ENCODE measurements around the gene SMC1A. TPM values are rescaled to one million over a fixed set of nuclear protein-coding genes. Genes with fewer than 3 reads are reported as not detected.

Gene SMC1A
- total and polyA plus RNA-seq, 2 of the 8 experiments (the other 6 are each of a cell fraction or from before 2014, with no cell fraction given): 22.2 to 98.1 TPM

DNA sequence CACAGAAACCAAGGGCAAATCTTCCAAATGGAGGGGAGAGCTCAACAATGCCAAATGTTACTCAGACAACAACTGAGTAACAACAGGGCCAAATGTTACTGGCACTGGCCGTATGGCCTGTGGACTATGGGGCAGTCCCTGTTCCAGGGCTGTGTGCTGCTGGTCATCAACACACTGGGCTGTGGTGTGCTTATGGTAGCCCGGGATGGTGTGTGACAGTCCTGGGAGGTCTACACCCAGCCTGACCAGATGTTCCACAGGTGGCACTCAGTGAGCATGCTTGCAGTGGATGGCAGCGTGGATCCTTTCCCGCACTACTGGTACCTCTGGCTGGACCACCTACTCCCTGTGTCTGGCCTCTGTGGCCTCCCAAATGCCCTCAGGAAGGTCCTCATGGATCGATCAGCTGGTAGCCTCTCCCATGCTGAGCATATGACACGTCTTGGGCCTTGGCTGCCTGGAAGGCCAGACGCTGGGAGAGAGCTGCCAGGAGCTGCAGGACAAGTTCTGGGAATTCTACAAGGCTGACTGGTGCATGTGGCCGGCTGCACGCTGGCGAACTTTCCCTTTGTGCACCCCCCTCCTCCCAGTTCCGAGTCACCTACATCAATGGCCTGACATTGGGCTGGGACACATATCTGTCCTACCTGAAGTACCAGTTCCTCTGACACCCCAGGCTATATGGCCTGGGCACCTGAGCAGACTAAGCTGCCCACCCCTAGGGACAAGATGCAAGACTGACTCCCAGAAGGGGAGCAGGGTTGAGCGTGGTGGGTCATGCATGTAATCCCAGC is 81.4 kb downstream of the SMC1A start:
- Histone ChIP-seq H3K9me3 (ENCODE audit: insufficient read depth in 2 of 2, low read depth in 1 of 2, low read length in 1 of 2) (no peaks in the 10 kb centered on the region), H3K36me3 (ENCODE audit: control insufficient read depth in 2 of 4, insufficient read depth in 4 of 4, low read length in 3 of 4) (no peaks in the 10 kb centered on the region), H3K23ac (ENCODE audit: insufficient read length) (no peak overlapping the region), H2BK5ac (ENCODE audit: low read depth, low read length) (no peak overlapping the region), H4K91ac (replicated peaks; ENCODE audit: insufficient read length, low read length) (no peak overlapping the region), H3K4me1 (replicated peaks in 1 of 4; ENCODE audit: control insufficient read depth in 3 of 4, insufficient read depth in 4 of 4, low read length in 3 of 4) (no peaks in the 10 kb centered on the region), H3K14ac (ENCODE audit: insufficient read length) (no peak overlapping the region), H3K18ac (ENCODE audit: extremely low read depth, low read length) (no peak overlapping the region), H4K5ac (ENCODE audit: insufficient read length, low read depth, low read length) (no peak overlapping the region), H4K20me1 (replicated peaks in 1 of 2; ENCODE audit: control insufficient read depth in 1 of 2, insufficient read depth in 2 of 2, low read length in 2 of 2) (no peaks in the 10 kb centered on the region), H3K79me2 (ENCODE audit: control insufficient read depth in 1 of 2, insufficient read depth in 2 of 2, low read length in 2 of 2) (no peaks in the 10 kb centered on the region), H3K79me1 (ENCODE audit: low read depth, low read length) (no peaks in the 10 kb centered on the region), H3K4me2 (ENCODE audit: insufficient read depth in 1 of 2, low read depth in 2 of 2, low read length in 2 of 2) (no peak overlapping the region), H3K56ac (replicated peaks; ENCODE audit: insufficient read length, low read depth, low read length) (no peak overlapping the region), H3K27ac (ENCODE audit: low read depth, low read length) (no peak overlapping the region), H2BK20ac (ENCODE audit: low read length) (no peak overlapping the region), H2BK12ac (ENCODE audit: low read depth, low read length) (no peak overlapping the region), H3K27me3 (replicated peaks in 1 of 4; ENCODE audit: control insufficient read depth in 3 of 4, extremely low read depth in 1 of 4, insufficient read depth in 3 of 4, low read length in 3 of 4) (no peaks in the 10 kb centered on the region), H2BK120ac (replicated peaks; ENCODE audit: low read depth, low read length) (no peak overlapping the region), H3K9ac (replicated peaks in 1 of 4; ENCODE audit: extremely low read depth in 1 of 4, low read depth in 3 of 4, low read length in 3 of 4) (no peak overlapping the region), H3K4me3 (ENCODE audit: extremely low read depth in 1 of 4, insufficient read depth in 2 of 4, low read depth in 3 of 4, low read length in 4 of 4) (no peak overlapping the region), H4K8ac (ENCODE audit: extremely low read depth, insufficient read depth, low read length) (no peak overlapping the region), H2AFZ (ENCODE audit: low read length) (0 out of 2 replicates have a peak overlapping the region, but pooled peaks have one; percentile 13), H2AK5ac (ENCODE audit: low read depth, low read length) (no peak overlapping the region), H3K4ac (replicated peaks; ENCODE audit: insufficient read length, low read depth, low read length) (no peak overlapping the region), H2BK15ac (ENCODE audit: low read length) (no peak overlapping the region), H3K23me2 (ENCODE audit: low read depth, low read length) (no peaks in the 10 kb centered on the region)
- DNase-seq (ENCODE audit: low read depth in 1 of 2, low spot score in 2 of 2) (no peak), FAIRE-seq (no peak)
- TF ChIP-seq GABPA (IDR thresholded peaks at IDR 0.05; ENCODE audit: borderline replicate concordance, insufficient read depth, low read length): no peak
- no peak for TF ChIP-seq SIN3A (conservative IDR thresholded peaks at IDR 0.05 in 1 of 2, IDR thresholded peaks at IDR 0.05 in 1 of 2; ENCODE audit: low read depth in 1 of 2, low read length in 2 of 2)
- no peak for TF ChIP-seq SP4 (IDR thresholded peaks at IDR 0.05; ENCODE audit: low read length)
- TF ChIP-seq MAFK (IDR thresholded peaks at IDR 0.05; ENCODE audit: low read depth, low read length): no peak
- CTCF ChIA-PET (ENCODE audit: partially characterized antibody): interaction anchor here (1.0 to 1.7 kb wide), 4 partner anchors 10 to 28 kb away, joined by 3 to 11 read pairs (median 4); no protein-coding TSS in a partner anchor
- WGBS, 2 experiments (ENCODE audit: extremely low coverage in 1 of 2, insufficient coverage in 1 of 2, insufficient read length in 1 of 2, insufficient replicate concordance in 2 of 2, low coverage in 1 of 2, low lambda C conversion rate in 2 of 2, missing lambda C conversion rate in 1 of 2): 87% methylated on average over 7 of the region's 12 CpGs; no CpG with 5 or more reads in 1 of the 2 experiments
- POLR2A ChIA-PET (ENCODE audit: partially characterized antibody): interaction anchor here (1.3 kb wide), 1 partner anchor 77 kb away, joined by 3 read pairs; no protein-coding TSS in a partner anchor
